LoVo (cell line): ENCODE measurements around the gene PLA2R1.

Experiments used
- DNase-seq: peaks from one replicate; pipeline ENCODE4 v3.0.0-alpha.2; 2016; ENCODE audit warnings: low spot score

The PLA2R1 gene

DNA sequence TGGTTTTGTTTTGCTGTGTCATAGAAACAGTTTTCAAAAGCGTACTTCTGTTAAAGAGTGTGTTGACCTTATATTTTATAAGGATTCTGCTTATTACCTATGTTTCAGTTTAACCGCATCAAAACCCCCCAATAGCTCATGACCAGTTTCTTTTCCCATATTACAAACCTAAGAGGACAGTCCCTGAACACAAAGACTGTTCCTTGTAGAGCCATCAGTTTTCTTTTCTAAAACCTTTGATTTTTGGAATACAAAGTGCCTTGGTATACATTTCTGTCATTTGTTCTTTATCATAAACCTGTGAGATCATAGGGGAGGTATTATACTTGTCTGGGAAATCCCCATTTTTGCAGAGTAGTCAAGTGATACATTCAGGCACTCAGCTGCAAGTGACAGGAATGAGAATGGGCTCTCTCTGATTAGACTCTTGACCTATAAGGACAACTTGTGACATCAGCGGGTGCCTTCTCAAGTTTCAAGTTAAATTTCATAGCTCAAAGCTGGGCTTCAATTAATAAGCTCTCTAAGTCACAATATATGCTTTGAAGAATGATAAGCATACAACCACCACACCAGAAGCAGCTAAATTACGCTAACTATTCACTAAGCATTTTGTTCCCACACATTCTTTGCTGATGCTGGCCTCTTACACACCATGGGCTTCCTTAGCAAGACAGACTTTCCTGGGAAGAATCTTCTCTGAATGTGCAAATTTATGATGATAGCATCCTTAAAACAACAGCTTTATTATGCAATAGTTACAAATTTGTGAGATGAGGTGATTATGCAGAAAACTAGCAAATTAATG lies 167.0 kb downstream of the PLA2R1 start:
- no peak for DNase-seq

DNA sequence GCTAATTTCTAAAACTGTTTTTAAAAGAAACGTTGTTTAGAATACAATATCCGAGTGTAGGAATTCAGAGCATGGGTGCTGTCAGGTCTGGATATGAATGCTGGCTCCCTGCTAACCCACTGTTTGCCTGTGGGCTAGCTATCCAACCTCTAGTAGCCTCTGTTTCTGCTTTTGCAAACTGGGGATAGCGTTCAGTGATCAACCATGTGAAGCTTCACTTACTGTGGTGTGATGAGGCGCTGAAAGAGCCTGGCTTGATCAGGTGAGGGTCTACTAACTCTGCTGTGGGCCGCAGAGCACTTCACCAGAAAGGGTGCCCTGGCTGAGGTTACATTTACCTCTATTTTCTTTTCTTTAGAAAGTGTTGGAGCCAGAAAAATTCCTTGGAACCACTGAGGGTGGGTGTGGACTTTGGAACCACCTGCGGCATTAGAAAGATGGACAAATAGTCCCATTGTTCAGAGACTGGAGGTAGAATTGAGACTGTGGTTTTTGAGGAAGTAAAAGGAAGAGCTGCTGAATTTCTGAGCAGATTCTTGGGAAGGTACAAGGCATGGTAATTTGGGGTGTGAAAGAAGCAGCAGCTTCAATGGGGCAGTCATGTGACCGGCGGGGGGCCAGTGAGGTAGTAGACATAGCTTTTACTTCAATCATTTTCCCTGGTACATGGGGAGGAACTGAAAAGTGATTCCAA lies 168.1 kb downstream of the PLA2R1 start:
- DNase-seq: no peak

DNA sequence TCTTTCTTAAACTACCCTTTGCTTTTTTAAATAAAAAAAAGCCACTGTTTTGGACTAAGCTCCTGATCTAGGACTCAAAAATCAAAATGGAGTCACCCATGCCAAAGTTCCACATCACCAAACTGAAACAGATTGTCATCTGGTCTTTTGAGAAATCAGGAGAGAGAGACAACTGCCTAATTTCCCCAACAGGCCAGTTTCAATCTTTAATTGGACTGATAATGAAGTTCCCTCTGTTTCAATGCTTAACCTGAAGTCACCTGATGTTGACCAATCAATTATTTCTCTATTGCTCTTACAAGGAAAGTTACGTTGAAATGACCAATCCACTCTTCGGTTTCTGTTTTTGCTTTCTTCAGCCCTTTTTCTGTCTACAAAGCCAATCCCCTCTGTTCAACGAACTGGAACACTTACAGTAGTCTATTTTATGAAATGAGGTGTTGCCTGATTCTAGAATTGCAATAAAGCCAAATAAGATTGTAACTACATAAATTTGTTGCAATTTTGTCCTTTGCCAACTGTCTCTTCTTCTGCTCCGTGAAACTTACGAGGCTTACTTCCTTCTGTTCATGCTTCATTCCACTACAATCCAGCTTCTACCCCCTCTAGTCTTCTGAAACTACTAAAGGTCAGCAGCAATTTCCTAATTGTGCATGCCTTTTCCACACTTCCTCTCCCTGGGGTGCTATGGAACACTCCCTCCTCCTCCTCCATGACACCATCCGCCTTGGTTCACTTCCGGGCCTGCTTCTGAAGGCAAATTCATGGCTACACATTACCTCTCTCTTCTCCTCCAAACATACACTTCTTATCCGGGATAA lies 169.2 kb downstream of the PLA2R1 start:
- DNase-seq: no peak

DNA sequence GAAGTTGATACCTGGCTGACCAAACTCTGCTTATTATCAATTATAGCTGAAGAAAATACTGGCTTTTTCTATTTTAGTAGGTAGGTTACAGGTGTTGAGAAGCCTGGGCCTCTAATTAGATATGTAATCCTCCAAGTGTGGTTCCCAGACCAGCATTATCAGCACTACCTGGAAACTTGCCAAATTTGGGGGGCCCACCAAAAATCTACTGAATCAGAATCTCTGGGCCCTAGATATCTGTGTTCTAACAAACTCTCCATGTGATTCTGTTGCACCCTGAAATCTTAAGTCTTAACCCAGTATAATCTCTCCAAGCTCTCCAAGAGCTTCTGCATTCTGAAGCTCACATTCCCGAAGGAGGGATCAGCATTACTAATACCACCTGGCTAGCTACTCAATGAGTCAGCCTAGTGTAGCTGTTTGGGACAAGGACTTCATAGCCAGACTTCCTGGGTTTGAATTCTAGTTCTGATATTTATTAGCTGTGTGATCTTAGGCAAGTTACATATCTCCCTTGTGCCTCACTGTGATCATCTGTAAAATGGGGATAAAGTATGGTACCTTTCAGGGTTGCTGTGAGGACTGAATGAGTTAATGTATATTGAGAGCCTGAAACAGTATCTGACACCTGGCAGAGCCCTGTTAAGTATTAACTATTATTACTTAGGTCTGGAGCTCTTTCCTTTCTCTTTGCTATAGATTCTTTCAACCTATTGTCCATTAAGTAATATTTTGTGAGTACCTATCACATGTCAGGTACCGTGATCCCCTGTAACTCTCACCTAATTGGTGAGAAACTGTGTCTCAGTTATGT lies 170.3 kb downstream of the PLA2R1 start:
- peak; percentile 41 for DNase-seq

GRCh38 chr2:159891267-159891588 lies 171.2 kb downstream of the PLA2R1 start:
- no peak for DNase-seq

DNA sequence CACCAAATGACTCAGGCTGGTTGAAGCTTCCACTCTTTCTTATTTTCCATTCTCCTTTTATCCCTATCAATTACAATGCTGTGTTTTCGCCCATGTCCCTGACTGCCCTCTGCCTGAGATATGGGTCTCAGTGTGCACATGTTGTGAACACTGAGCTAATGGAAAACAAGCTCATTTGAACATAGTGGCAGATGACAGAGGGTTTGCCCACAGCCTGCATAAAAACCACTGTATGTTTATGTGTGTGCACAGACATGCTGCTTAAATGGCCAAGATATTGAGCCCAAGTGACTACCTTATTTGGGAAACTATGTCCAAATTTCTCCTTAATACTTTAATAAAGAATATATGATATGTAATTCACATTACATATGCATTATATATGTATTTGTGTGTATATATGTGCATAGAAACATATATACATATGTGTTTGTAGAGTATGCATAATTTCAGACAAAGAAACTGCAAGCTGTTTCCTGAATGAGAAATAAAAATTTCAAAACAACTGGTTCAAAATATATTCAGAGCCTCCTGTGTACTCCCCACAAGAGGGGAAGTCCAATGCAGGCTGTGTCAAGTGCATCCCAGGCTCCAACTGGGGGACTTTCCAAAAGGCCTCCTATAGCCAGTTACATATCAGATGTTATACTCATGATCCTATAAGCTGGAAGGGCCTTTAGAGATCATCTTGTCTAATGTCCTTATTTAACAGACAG lies 171.7 kb downstream of the PLA2R1 start:
- DNase-seq: no peak

- no peak for DNase-seq
These were observed 180.2 kb downstream of the PLA2R1 start for GRCh38 chr2:159882130-159882745.
